ENCODE measurements around the gene C1QTNF5. TPM values are rescaled to one million over a fixed set of nuclear protein-coding genes. Genes with fewer than 3 reads are reported as not detected.
A peak's percentile ranks its signal among the peaks of the same experiment; 100 is the strongest.

The C1QTNF5 gene
- total RNA-seq, 1 experiment from 2014 or later, result 0.33 TPM

- Histone ChIP-seq H2BK15ac (ENCODE audit: low read depth, low read length) (no peak within 1 kb of the TSS), H3T11ph (ENCODE audit: low read length) (no peak within 1 kb of the TSS), H2BK12ac (ENCODE audit: insufficient read length, low read depth, low read length) (no peak within 1 kb of the TSS), H3K56ac (ENCODE audit: insufficient read length, low read depth, low read length) (no peak within 1 kb of the TSS), H3K23ac (ENCODE audit: insufficient read length, low read depth, low read length) (no peak within 1 kb of the TSS), H3K4ac (ENCODE audit: low read depth, low read length) (no peak within 1 kb of the TSS), H3K4me2 (ENCODE audit: insufficient read depth, insufficient read length, low read length) (peak within 1 kb of the TSS; percentile 77), H3K27me3 (ENCODE audit: insufficient read depth, low read length) (peaks cover 9% of the 10 kb centered on the region; the same call in 1 of the 2 replicates), H4K91ac (ENCODE audit: insufficient read length, low read depth, low read length) (no peak within 1 kb of the TSS), H2BK20ac (ENCODE audit: low read depth, low read length, poor library complexity, severe bottlenecking) (no peak within 1 kb of the TSS), H2AK5ac (ENCODE audit: insufficient read length, low read length) (no peak within 1 kb of the TSS), H2AFZ (ENCODE audit: low read length) (no peak within 1 kb of the TSS), H4K20me1 (ENCODE audit: control insufficient read depth, insufficient read depth, insufficient read length) (no peaks in the 10 kb centered on the region), H3K79me1 (ENCODE audit: insufficient read depth, low read depth, low read length, poor library complexity, severe bottlenecking) (no peaks in the 10 kb centered on the region), H3K9ac (ENCODE audit: extremely low read depth, insufficient read length, low read length) (peak within 1 kb of the TSS; percentile 25), H3K27ac (ENCODE audit: insufficient read length, low read depth, low read length) (no peak within 1 kb of the TSS), H4K8ac (replicated peaks; ENCODE audit: insufficient read length, low read depth, low read length) (no peak within 1 kb of the TSS), H3K18ac (ENCODE audit: insufficient read length, low read depth, low read length) (no peak within 1 kb of the TSS), H3K9me3 (ENCODE audit: control insufficient read depth, low read depth, low read length) (no peaks in the 10 kb centered on the region), H3K14ac (ENCODE audit: insufficient read depth, low read length) (peak within 1 kb of the TSS; percentile 75), H3K23me2 (ENCODE audit: insufficient read length, low read depth, low read length, poor library complexity, severe bottlenecking) (peaks cover 34% of the 10 kb centered on the region), H3K79me2 (ENCODE audit: insufficient read depth, low read length) (no peaks in the 10 kb centered on the region), H2BK120ac (ENCODE audit: low read depth, low read length, poor library complexity, severe bottlenecking) (no peak within 1 kb of the TSS), H2BK5ac (ENCODE audit: insufficient read length, low read length) (no peak within 1 kb of the TSS), H3K4me1 (ENCODE audit: insufficient read depth, low read length) (peaks cover 15% of the 10 kb centered on the region; the same call in 1 of the 2 replicates), H4K5ac (ENCODE audit: insufficient read length, low read depth, low read length) (no peak within 1 kb of the TSS)
- peak within 1 kb of the TSS; percentile 66 to 77 for H3K4me3 Mint-ChIP-seq
- peaks cover 38% of the 10 kb centered on the region for H3K27me3 Mint-ChIP-seq (ENCODE audit: low read depth)
- no peaks in the 10 kb centered on the region for H3K9me3 Mint-ChIP-seq
- peaks cover 42 to 49% of the 10 kb centered on the region in 2 experiments for H3K4me1 Mint-ChIP-seq
- WGBS (ENCODE audit: extremely low coverage, insufficient read length, low lambda C conversion rate), result no CpG with 5 or more reads among the region's 74 CpGs
- H3K27ac Mint-ChIP-seq, result no peak within 1 kb of the TSS
- DNase-seq, result peak; percentile 69
- H3K36me3 Mint-ChIP-seq (ENCODE audit: insufficient read depth in 1 of 3, low read depth in 3 of 3), result peaks cover 0 to 15% (median 5%) of the 10 kb centered on the region in 3 experiments; a peak in 3 of 7 replicates
- no peak for TF ChIP-seq CTCF (conservative IDR thresholded peaks at IDR 0.05)
Observed at GRCh38 chr11:119316729-119317591, 23.7 kb downstream of the C1QTNF5 start, which contains the start of gene MCAM. Gene MCAM (minus strand): TSS chr11:119317130. CDS start chr11:119317101, 29 bp downstream.

Measured in H9 (cell line).